GM18508 (cell line): ENCODE measurements around the gene JPT2.
"Not testable (repeated sequence)": the region's sequence is repeated elsewhere in the genome, so short reads cannot be mapped to it uniquely, and the experiment has no call there.

Experiments
- ATAC-seq: cut with Tn5 transposase; IDR thresholded peaks from one replicate; pipeline ENCODE4 v1.9.1; 2021; ENCODE audit warnings: moderate number of reproducible peaks; ENCODE audit not compliant: insufficient read depth, unreplicated experiment

The JPT2 gene

GRCh38 chr16:1673424-1674151 lies 4.5 kb upstream of the JPT2 start:
- ATAC-seq, result no peak

GRCh38 chr16:1674306-1674705 lies 3.8 kb upstream of the JPT2 start:
- no peak for ATAC-seq

GRCh38 chr16:1674751-1675664 lies 3.1 kb upstream of the JPT2 start:
- no peak for ATAC-seq

GRCh38 chr16:1676661-1677060 lies 1.4 kb upstream of the JPT2 start:
- no peak for ATAC-seq

GRCh38 chr16:1677339-1677738 lies 740 bp upstream of the JPT2 start:
- ATAC-seq, result no peak

GRCh38 chr16:1678500-1679098 lies 520 bp downstream of the JPT2 start:
- ATAC-seq, result no peak

- ATAC-seq, result no peak
Observed at GRCh38 chr16:1680361-1680760, 2.3 kb downstream of the JPT2 start.

GRCh38 chr16:1681032-1681431 lies 3.0 kb downstream of the JPT2 start:
- no peak for ATAC-seq

GRCh38 chr16:1687427-1688316 lies 9.6 kb downstream of the JPT2 start:
- no peak for ATAC-seq

- ATAC-seq, result no peak
Observed at GRCh38 chr16:1688807-1689560, 10.9 kb downstream of the JPT2 start.

- no peak for ATAC-seq
Observed at GRCh38 chr16:1689853-1690252, 11.8 kb downstream of the JPT2 start.

- ATAC-seq, result no peak
Observed at GRCh38 chr16:1690810-1691209, 12.7 kb downstream of the JPT2 start.

- no peak for ATAC-seq
Observed at GRCh38 chr16:1691276-1691675, 13.2 kb downstream of the JPT2 start.

- no peak for ATAC-seq
Observed at GRCh38 chr16:1691956-1692355, 13.9 kb downstream of the JPT2 start.

GRCh38 chr16:1696863-1697262 lies 18.8 kb downstream of the JPT2 start:
- ATAC-seq, result no peak

GRCh38 chr16:1698680-1699079 lies 20.6 kb downstream of the JPT2 start:
- no peak for ATAC-seq

GRCh38 chr16:1700246-1700645 lies 22.2 kb downstream of the JPT2 start:
- ATAC-seq, result no peak

GRCh38 chr16:1701216-1701878 lies 23.3 kb downstream of the JPT2 start:
- ATAC-seq, result no peak

GRCh38 chr16:1705324-1705687 lies 27.2 kb downstream of the JPT2 start:
- ATAC-seq, result not testable (repeated sequence)
